GM12873 (cell line): Measurements from ENCODE around the gene NEDD4L.

ENCODE experiments used
- TF ChIP-seq, protein P1 (sequence below): IDR thresholded peaks from 2 replicates; pipeline ENCODE4 v1.5.1; 2012; ENCODE audit warnings: low read depth, mild to moderate bottlenecking, moderate library complexity, low read length, control low read depth; ENCODE audit not compliant: insufficient read depth; ENCODE audit errors: missing control alignments

Gene NEDD4L

DNA sequence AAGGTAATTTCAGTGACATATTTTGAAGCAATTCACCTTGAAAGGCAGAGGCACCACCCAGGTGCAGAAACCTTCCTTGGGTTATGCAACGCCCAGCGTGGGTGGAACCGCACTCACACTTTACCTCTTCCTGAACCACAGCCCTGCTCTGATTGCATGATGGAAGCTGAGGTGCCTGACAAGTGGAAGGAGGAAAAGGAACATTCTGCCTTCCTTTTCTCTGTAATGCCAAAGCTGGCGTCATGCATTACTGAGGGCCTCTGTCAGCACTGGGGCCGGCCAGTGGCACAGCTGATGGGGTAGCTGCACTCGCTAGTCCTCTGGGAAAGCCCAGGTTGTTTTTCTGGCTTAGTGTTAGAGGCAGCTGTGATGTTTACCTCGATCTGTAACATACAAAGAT is 266.5 kb downstream of the NEDD4L start:
- TF ChIP-seq, protein P1, sequence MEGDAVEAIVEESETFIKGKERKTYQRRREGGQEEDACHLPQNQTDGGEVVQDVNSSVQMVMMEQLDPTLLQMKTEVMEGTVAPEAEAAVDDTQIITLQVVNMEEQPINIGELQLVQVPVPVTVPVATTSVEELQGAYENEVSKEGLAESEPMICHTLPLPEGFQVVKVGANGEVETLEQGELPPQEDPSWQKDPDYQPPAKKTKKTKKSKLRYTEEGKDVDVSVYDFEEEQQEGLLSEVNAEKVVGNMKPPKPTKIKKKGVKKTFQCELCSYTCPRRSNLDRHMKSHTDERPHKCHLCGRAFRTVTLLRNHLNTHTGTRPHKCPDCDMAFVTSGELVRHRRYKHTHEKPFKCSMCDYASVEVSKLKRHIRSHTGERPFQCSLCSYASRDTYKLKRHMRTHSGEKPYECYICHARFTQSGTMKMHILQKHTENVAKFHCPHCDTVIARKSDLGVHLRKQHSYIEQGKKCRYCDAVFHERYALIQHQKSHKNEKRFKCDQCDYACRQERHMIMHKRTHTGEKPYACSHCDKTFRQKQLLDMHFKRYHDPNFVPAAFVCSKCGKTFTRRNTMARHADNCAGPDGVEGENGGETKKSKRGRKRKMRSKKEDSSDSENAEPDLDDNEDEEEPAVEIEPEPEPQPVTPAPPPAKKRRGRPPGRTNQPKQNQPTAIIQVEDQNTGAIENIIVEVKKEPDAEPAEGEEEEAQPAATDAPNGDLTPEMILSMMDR, result no peak

DNA sequence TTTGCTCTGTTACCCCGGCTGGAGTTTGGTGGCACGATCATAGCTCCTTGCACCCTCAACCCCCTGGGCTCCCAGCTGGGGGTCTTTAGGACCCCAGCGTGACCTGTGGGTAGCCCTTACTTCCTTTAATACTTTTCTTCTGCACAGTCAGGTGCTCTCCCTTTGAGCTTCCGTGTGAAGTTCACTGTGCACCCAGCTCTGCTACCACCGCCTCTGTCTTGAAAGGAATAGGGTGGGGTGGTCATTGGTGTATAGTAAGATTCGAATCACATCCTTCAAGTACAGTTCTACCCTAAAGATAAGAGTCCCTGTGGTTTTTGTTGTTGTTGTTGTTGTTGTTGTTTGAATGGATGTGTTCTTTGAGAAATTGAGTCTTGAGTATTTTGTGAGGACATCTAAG is 267.4 kb downstream of the NEDD4L start:
- TF ChIP-seq, protein P1, result no peak

DNA sequence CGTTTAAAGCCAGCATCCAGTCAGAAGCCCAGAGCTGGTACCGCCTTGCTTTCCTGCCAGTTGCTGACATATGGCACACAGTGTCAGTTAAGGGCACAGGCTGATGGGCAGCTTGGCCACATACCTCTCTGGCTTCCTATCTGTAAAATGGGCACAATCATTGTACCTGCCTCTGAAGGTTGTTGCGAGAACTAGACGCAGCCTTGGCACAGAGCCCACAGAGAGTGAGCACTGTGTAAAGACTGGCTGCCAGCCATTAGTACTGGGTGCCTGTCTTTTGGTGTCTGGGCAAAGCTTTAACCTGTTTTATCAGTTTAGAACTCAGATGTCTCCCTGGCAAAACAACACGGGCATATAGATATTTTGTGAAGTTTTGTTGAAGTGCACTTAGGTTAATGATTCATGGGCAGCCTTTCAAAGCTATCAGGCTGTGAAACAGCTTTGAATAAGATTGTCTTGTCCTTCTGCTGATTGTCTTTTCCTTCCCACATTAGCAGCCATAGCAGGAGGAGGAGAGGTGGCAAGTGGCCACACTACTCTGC is 269.5 kb downstream of the NEDD4L start:
- TF ChIP-seq, protein P1, result no peak

DNA sequence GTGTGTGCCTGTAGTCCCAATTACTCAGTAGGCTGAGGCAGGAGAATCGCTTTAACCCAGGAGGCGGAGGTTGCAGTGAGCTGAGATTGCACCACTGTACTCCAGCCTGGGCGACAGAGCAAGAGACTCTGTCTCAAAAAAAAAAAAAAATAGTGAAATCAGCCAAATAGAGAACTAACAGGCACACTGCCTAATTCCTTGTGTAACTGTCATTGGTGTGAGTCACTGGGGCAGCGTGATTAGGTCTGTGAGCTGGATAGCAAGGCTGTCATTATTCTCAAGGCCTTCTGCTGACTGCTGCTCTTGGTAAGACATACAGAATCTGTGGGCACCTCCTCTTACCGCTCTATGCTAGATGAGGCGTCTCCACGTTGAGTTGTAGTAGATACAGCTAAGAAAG is 270.3 kb downstream of the NEDD4L start:
- TF ChIP-seq, protein P1, result no peak

DNA sequence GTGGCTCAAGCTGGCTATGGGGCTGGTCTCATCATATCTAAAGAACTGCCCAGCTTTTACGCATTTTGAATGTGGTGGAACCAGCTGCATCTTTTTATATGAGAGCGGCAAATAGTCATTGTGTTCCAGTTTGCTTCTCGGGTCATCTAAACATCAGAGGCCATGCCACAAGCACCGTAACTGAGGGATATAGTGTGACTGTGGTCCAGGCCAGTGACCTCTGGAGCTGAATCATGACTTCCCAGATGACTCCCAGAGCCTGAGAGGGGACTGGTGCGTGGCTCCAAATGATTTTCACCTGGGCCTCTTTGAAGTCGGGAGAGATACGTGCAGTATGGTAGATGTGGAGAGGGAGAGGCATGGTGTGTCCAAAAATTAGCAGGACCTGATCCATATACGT is 271.0 kb downstream of the NEDD4L start:
- TF ChIP-seq, protein P1, result no peak

DNA sequence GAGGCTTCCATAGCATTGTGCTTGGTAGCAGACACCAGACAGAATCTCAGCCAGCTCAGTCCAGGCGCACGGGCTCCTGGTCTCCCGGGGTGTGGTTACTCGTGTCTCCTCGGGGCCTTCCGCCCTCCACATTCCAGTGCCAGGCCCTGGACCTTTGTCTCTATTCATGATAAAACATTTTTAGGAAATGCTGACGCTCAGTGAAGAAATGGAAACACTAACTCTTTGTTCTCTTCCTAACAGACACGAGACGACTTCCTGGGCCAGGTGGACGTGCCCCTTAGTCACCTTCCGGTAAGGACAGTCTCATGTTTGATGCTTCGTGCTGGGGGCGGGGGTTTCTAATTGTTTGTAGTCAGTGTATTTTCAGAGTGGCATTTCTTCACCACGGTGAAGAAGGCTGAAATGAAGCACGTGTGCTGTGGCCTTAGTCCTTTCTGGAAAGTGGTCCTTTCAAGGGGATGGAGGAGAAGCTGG is 271.8 kb downstream of the NEDD4L start:
- TF ChIP-seq, protein P1, result no peak

DNA sequence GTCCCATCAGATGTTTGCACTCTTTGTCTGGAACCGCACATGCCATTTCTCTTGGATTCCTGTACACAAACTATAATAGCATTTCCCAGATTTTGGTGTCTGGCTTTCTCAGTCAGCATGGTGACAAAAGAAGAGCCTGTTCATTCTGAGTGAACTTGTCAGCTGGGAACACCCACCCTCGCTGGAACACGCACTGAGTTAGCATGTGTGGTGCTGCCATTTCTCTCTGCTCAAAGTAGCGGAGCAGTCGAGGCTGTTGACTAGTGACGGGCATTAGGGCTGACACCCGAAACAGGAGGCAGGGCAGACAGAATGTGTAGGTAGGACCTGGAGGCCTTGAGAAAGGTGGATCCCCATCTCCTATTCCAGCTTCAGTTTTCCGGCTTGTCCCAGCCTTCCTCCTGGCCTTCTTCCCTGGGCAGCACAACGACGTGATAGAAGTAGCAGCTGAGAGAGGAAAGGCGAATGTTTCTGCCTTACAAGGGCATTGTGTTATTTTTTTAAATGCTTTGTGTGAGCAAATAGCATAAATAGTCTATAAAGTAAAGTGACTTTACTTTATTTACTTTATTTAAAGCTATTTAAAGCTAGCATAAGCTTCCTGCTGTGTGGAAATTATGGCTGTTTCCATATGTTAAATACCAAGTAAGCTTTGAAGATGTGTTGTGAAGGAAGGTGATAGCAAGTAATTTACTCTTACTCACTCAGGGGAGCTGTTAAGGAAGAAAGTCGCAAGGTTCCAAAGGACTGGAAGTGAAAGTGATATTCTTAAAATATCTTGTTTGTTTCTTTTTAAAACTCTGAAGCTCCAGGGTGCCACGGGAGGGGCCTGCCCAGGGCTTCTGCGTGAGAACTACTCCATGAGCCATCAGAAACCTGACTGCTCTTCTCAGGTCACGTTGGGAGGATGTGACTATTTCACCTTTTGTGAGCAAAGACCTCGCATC is 272.6 kb downstream of the NEDD4L start:
- TF ChIP-seq, protein P1, result no peak
